Measurements from ENCODE around the gene SLC7A8. TPM values are rescaled to one million over a fixed set of nuclear protein-coding genes. Genes with fewer than 3 reads are reported as not detected.
A peak's percentile ranks its signal among the peaks of the same experiment; 100 is the strongest.

Gene SLC7A8
- total RNA-seq, 1 donor from 2014 or later = 1.1 TPM

GRCh38 chr14:23139874-23140273 is 43.6 kb downstream of the SLC7A8 start:
- Histone ChIP-seq H3K4me3 (ENCODE audit: low read depth, low read length) (no peak overlapping the region), H3K27me3 (ENCODE audit: control insufficient read depth, insufficient read depth, low read length) (no peaks in the 10 kb centered on the region), H3K36me3 (ENCODE audit: control insufficient read depth, insufficient read depth, low read length) (peaks cover 3% of the 10 kb centered on the region)
- DNase-seq (ENCODE audit: low read depth) (no peak), FAIRE-seq (no peak)
- no peak for TF ChIP-seq CTCF (IDR thresholded peaks at IDR 0.05; ENCODE audit: insufficient read depth, low read length, severe bottlenecking)

GRCh38 chr14:23137813-23138535 is 45.5 kb downstream of the SLC7A8 start:
- no peak for FAIRE-seq
- H3K4me3 ChIP-seq (ENCODE audit: low read depth, low read length) = no peak overlapping the region

GRCh38 chr14:23137192-23137812 is 46.2 kb downstream of the SLC7A8 start:
- peak; percentile 0 for TF ChIP-seq CTCF (IDR thresholded peaks at IDR 0.05; ENCODE audit: insufficient read depth, low read length, severe bottlenecking)
- FAIRE-seq (no peak), DNase-seq (ENCODE audit: low read depth) (peak; percentile 75)
- Histone ChIP-seq H3K27me3 (ENCODE audit: control insufficient read depth, insufficient read depth, low read length) (no peaks in the 10 kb centered on the region), H3K36me3 (ENCODE audit: control insufficient read depth, insufficient read depth, low read length) (peaks cover 3% of the 10 kb centered on the region), H3K4me3 (ENCODE audit: low read depth, low read length) (no peak overlapping the region)

More at GRCh38 chr14:23137813-23138535, 45.5 kb downstream of the SLC7A8 start:
- peak; percentile 93 for DNase-seq (ENCODE audit: low read depth)
- no peak for TF ChIP-seq CTCF (IDR thresholded peaks at IDR 0.05; ENCODE audit: insufficient read depth, low read length, severe bottlenecking)
- H3K27me3 ChIP-seq (ENCODE audit: control insufficient read depth, insufficient read depth, low read length) = no peaks in the 10 kb centered on the region
- peaks cover 3% of the 10 kb centered on the region for H3K36me3 ChIP-seq (ENCODE audit: control insufficient read depth, insufficient read depth, low read length)

GRCh38 chr14:23136566-23137133 is 46.8 kb downstream of the SLC7A8 start:
- FAIRE-seq (no peak), DNase-seq (ENCODE audit: low read depth) (no peak)
- no peak overlapping the region for H3K4me3 ChIP-seq (ENCODE audit: low read depth, low read length)
- no peaks in the 10 kb centered on the region for H3K27me3 ChIP-seq (ENCODE audit: control insufficient read depth, insufficient read depth, low read length)
- H3K36me3 ChIP-seq (ENCODE audit: control insufficient read depth, insufficient read depth, low read length) = peaks cover 3% of the 10 kb centered on the region
- no peak for TF ChIP-seq CTCF (IDR thresholded peaks at IDR 0.05; ENCODE audit: insufficient read depth, low read length, severe bottlenecking)

- no peak for DNase-seq (ENCODE audit: low read depth)
- FAIRE-seq = no peak
- H3K36me3 ChIP-seq (ENCODE audit: control insufficient read depth, insufficient read depth, low read length) = peaks cover 3% of the 10 kb centered on the region
- no peak overlapping the region for H3K4me3 ChIP-seq (ENCODE audit: low read depth, low read length)
- no peaks in the 10 kb centered on the region for H3K27me3 ChIP-seq (ENCODE audit: control insufficient read depth, insufficient read depth, low read length)
- no peak for TF ChIP-seq CTCF (IDR thresholded peaks at IDR 0.05; ENCODE audit: insufficient read depth, low read length, severe bottlenecking)
Measured at GRCh38 chr14:23132970-23133369, 50.5 kb downstream of the SLC7A8 start.

All from bronchial epithelial cell (primary cell).